ENCODE results near the gene SP110.
"Not testable (repeated sequence)": the region's sequence is repeated elsewhere in the genome, so short reads cannot be mapped to it uniquely, and the experiment has no call there.

The SP110 gene

GRCh38 chr2:230222829-230223228, 3.0 kb upstream of the SP110 start:
- H3K9ac ChIP-seq (ENCODE audit: low read length); H3K36me3 ChIP-seq (ENCODE audit: control insufficient read depth, insufficient read depth, low read length, severe bottlenecking); H3K4me3 ChIP-seq (ENCODE audit: low read length); DNase-seq (ENCODE audit: low read depth); H3K9me3 ChIP-seq (ENCODE audit: control insufficient read depth, low read length); H3K4me1 ChIP-seq (ENCODE audit: control insufficient read depth, insufficient read depth, low read length); H3K27me3 ChIP-seq (replicated peaks; ENCODE audit: control insufficient read depth, insufficient read depth, low read length): not testable (repeated sequence)

DNA sequence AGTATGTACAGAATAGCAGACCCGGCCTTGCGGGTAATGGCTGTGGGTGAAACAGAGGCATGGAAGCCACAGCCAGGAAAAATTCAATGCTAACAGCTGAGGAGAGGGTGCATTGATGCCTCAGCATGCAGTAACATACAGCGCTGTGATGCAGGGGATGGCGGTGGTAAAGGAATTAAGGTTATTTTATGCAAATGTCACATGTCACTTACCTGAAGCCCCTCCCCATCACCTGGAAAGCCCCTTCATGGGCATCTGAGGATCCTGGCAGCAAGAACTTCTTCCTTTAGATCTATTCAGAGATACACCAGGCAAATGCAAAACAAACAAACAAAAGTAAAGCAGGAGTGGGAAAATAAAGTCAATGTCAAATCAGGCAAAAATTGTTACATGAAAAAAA, 1.7 kb upstream of the SP110 start:
- Histone ChIP-seq H3K9me3 (ENCODE audit: control insufficient read depth, low read length) (no peaks in the 10 kb centered on the region), H3K4me3 (ENCODE audit: low read length) (no peak overlapping the region), H3K36me3 (ENCODE audit: control insufficient read depth, insufficient read depth, low read length, severe bottlenecking) (peaks cover 1% of the 10 kb centered on the region), H3K4me1 (ENCODE audit: control insufficient read depth, insufficient read depth, low read length) (peaks cover 5% of the 10 kb centered on the region), H3K27me3 (replicated peaks; ENCODE audit: control insufficient read depth, insufficient read depth, low read length) (no peaks in the 10 kb centered on the region), H3K9ac (ENCODE audit: low read length) (no peak overlapping the region)
- DNase-seq (ENCODE audit: low read depth) = no peak

- Histone ChIP-seq H3K27me3 (replicated peaks; ENCODE audit: control insufficient read depth, insufficient read depth, low read length) (no peaks in the 10 kb centered on the region), H3K36me3 (ENCODE audit: control insufficient read depth, insufficient read depth, low read length, severe bottlenecking) (peaks cover 10% of the 10 kb centered on the region), H3K4me1 (ENCODE audit: control insufficient read depth, insufficient read depth, low read length) (peaks cover 5% of the 10 kb centered on the region), H3K4me3 (ENCODE audit: low read length) (peak overlapping the region; percentile 100), H3K9ac (ENCODE audit: low read length) (peak overlapping the region; percentile 90), H3K9me3 (ENCODE audit: control insufficient read depth, low read length) (no peaks in the 10 kb centered on the region)
- no peak for DNase-seq (ENCODE audit: low read depth)
These were observed 674 bp upstream of the SP110 start for GRCh38 chr2:230220347-230220969.

- Histone ChIP-seq H3K36me3 (ENCODE audit: control insufficient read depth, insufficient read depth, low read length, severe bottlenecking) (peaks cover 27% of the 10 kb centered on the region), H3K4me3 (ENCODE audit: low read length) (peak overlapping the region; percentile 100), H3K4me1 (ENCODE audit: control insufficient read depth, insufficient read depth, low read length) (peaks cover 5% of the 10 kb centered on the region), H3K27me3 (replicated peaks; ENCODE audit: control insufficient read depth, insufficient read depth, low read length) (no peaks in the 10 kb centered on the region), H3K9me3 (ENCODE audit: control insufficient read depth, low read length) (no peaks in the 10 kb centered on the region), H3K9ac (ENCODE audit: low read length) (no peak overlapping the region)
- DNase-seq (ENCODE audit: low read depth) = peak; percentile 17
These were observed 1.4 kb downstream of the SP110 start for GRCh38 chr2:230218421-230218820.

- Histone ChIP-seq H3K9ac (ENCODE audit: low read length) (no peak overlapping the region), H3K9me3 (ENCODE audit: control insufficient read depth, low read length) (no peaks in the 10 kb centered on the region), H3K4me3 (ENCODE audit: low read length) (no peak overlapping the region), H3K36me3 (ENCODE audit: control insufficient read depth, insufficient read depth, low read length, severe bottlenecking) (peaks cover 36% of the 10 kb centered on the region), H3K4me1 (ENCODE audit: control insufficient read depth, insufficient read depth, low read length) (peaks cover 5% of the 10 kb centered on the region), H3K27me3 (replicated peaks; ENCODE audit: control insufficient read depth, insufficient read depth, low read length) (no peaks in the 10 kb centered on the region)
- DNase-seq (ENCODE audit: low read depth) = no peak
These were observed 2.4 kb downstream of the SP110 start for GRCh38 chr2:230217424-230217823.

DNA sequence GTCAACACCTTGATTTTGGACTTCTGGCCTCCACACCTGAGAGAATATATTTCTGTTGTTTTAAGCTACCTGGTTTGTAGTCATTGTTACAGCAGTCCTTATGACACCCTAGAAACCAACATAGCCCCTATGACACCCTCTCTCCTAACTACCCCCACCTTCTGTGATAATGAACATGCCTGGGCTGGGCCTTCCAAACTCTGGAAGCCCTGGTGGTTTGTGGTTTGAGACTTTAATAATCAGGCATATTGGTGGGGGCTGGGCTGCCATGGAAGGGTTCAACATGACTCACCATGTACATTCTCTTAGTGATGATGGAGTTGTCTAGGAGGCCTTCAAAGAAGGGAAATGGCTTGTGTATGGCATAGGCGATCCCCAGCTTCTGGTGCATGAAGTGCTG, 3.3 kb downstream of the SP110 start:
- DNase-seq (ENCODE audit: low read depth) = no peak
- peaks cover 5% of the 10 kb centered on the region for H3K4me1 ChIP-seq (ENCODE audit: control insufficient read depth, insufficient read depth, low read length)
- peaks cover 45% of the 10 kb centered on the region for H3K36me3 ChIP-seq (ENCODE audit: control insufficient read depth, insufficient read depth, low read length, severe bottlenecking)

DNA sequence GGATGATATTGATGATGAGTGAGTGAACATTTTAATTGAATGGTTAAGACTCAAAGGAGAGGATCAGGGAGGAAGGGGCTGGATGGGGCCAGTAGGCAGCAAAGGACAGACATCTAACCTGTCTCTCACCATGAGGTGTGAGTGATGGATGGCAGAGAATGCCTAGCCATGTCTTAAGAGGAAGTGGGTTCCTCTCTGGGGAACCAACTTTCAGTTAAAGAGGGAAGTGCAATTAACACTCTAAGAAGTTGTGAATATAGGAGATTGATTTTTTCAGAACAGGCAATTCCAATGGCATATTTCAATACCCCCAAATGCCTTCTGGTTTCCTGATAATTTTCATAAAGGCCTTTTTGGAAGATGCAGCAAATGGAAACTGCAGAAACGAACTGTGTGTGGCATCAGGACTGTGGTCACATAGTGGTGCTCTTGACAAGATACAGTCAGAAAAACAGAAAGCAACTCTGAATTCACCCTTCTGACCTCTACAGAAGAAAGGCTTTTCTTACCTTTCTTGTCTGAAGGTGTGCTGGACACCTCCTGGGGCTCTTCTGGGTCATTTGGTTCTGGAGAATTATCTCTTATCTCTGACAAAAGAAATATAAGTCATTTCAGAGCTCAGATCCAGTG, 10.2 kb downstream of the SP110 start:
- Histone ChIP-seq H3K36me3 (ENCODE audit: control insufficient read depth, insufficient read depth, low read length, severe bottlenecking) (peaks cover 94% of the 10 kb centered on the region), H3K27me3 (replicated peaks; ENCODE audit: control insufficient read depth, insufficient read depth, low read length) (no peaks in the 10 kb centered on the region), H3K4me3 (ENCODE audit: low read length) (no peak overlapping the region), H3K4me1 (ENCODE audit: control insufficient read depth, insufficient read depth, low read length) (no peaks in the 10 kb centered on the region), H3K9me3 (ENCODE audit: control insufficient read depth, low read length) (no peaks in the 10 kb centered on the region), H3K9ac (ENCODE audit: low read length) (no peak overlapping the region)
- no peak for DNase-seq (ENCODE audit: low read depth)

More for the DNA sequence above, 3.3 kb downstream of the SP110 start:
- Histone ChIP-seq H3K9me3 (ENCODE audit: control insufficient read depth, low read length) (no peaks in the 10 kb centered on the region), H3K9ac (ENCODE audit: low read length) (no peak overlapping the region), H3K27me3 (replicated peaks; ENCODE audit: control insufficient read depth, insufficient read depth, low read length) (no peaks in the 10 kb centered on the region), H3K4me3 (ENCODE audit: low read length) (no peak overlapping the region)

GRCh38 chr2:230208576-230208975, 11.2 kb downstream of the SP110 start:
- no peak for DNase-seq (ENCODE audit: low read depth)
- H3K36me3 ChIP-seq (ENCODE audit: control insufficient read depth, insufficient read depth, low read length, severe bottlenecking) = peaks cover 87% of the 10 kb centered on the region
- no peak overlapping the region for H3K4me3 ChIP-seq (ENCODE audit: low read length)
- H3K9me3 ChIP-seq (ENCODE audit: control insufficient read depth, low read length) = no peaks in the 10 kb centered on the region
- no peaks in the 10 kb centered on the region for H3K4me1 ChIP-seq (ENCODE audit: control insufficient read depth, insufficient read depth, low read length)
- no peaks in the 10 kb centered on the region for H3K27me3 ChIP-seq (replicated peaks; ENCODE audit: control insufficient read depth, insufficient read depth, low read length)
- H3K9ac ChIP-seq (ENCODE audit: low read length) = no peak overlapping the region

DNA sequence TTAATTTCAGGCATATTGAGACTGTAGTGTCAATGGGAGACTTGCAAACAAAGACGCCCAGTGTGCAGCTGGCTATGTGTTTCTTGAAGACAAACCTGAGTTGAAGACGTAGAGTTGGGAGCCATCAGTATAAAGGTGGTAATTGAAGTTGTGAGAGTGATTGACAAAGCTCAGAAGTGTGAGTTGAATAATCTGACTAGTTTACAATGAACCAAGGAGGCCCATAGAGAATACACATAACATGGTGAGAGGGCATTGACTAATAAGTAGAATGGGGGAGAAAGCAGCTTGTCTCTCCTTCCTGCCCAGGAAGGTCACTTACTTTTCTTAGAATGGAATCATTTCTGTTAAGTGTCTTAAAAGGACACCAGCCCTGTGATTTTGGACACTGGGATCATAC, 14.1 kb downstream of the SP110 start:
- no peak for DNase-seq (ENCODE audit: low read depth)
- Histone ChIP-seq H3K4me1 (ENCODE audit: control insufficient read depth, insufficient read depth, low read length) (peaks cover 4% of the 10 kb centered on the region), H3K36me3 (ENCODE audit: control insufficient read depth, insufficient read depth, low read length, severe bottlenecking) (peaks cover 75% of the 10 kb centered on the region), H3K4me3 (ENCODE audit: low read length) (no peak overlapping the region), H3K27me3 (replicated peaks; ENCODE audit: control insufficient read depth, insufficient read depth, low read length) (no peaks in the 10 kb centered on the region), H3K9ac (ENCODE audit: low read length) (no peak overlapping the region), H3K9me3 (ENCODE audit: control insufficient read depth, low read length) (no peaks in the 10 kb centered on the region)

DNA sequence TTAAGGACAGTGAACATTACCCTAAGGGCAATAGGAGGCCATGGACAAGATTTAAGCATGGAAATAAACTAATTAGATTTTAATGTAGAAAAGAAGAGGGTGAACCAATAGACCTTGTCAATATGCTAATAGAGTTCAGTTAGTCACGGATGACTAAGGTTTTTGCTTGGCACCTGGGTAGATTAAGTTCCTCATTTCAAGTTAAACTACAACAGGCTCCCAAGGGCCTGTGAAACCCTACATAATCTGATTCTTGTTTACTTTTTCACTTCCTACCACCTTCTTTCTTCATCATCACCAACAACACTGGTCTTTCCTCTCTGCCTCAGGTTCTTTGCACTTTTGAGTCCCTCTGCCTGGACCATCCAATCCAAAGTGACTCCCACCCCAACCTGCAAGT, 14.8 kb downstream of the SP110 start:
- no peak overlapping the region for H3K9ac ChIP-seq (ENCODE audit: low read length)
- no peaks in the 10 kb centered on the region for H3K9me3 ChIP-seq (ENCODE audit: control insufficient read depth, low read length)
- H3K4me1 ChIP-seq (ENCODE audit: control insufficient read depth, insufficient read depth, low read length) = peaks cover 4% of the 10 kb centered on the region
- peaks cover 73% of the 10 kb centered on the region for H3K36me3 ChIP-seq (ENCODE audit: control insufficient read depth, insufficient read depth, low read length, severe bottlenecking)
- no peak overlapping the region for H3K4me3 ChIP-seq (ENCODE audit: low read length)
- no peaks in the 10 kb centered on the region for H3K27me3 ChIP-seq (replicated peaks; ENCODE audit: control insufficient read depth, insufficient read depth, low read length)
- DNase-seq (ENCODE audit: low read depth) = no peak

DNA sequence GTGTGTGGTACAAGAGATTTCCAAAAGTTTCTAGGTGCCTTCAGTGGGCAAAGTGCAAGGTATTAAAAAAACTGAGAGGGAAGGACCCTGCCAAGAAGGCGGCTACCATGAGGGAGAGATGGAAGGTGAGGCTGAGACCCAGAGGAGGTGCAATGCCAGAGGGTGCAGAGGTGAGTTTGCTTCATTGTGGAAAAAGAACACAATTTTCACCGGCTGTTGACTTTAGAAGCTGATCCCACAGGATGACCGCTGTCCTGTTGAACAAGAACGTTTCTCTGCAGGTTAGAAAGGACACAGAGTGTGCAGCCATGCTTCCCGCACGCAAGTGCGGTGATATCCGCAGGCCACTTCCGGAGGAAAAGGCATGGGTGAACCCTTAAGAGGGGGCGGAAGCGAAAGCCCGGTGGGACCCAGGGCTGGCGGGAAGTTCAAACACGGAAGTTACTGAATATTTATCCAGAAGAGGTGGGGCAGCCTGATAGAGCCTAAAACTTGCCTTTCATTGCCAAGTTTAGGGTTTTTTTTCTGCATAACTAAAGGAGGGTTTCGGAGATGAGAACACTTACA, 16.6 kb downstream of the SP110 start:
- H3K9ac ChIP-seq (ENCODE audit: low read length) = no peak overlapping the region
- no peak overlapping the region for H3K4me3 ChIP-seq (ENCODE audit: low read length)
- H3K9me3 ChIP-seq (ENCODE audit: control insufficient read depth, low read length) = no peaks in the 10 kb centered on the region
- peaks cover 4% of the 10 kb centered on the region for H3K4me1 ChIP-seq (ENCODE audit: control insufficient read depth, insufficient read depth, low read length)
- H3K27me3 ChIP-seq (replicated peaks; ENCODE audit: control insufficient read depth, insufficient read depth, low read length) = no peaks in the 10 kb centered on the region
- no peak for DNase-seq (ENCODE audit: low read depth)
- H3K36me3 ChIP-seq (ENCODE audit: control insufficient read depth, insufficient read depth, low read length, severe bottlenecking) = peaks cover 67% of the 10 kb centered on the region
